KG1 (cell line): Measurements from ENCODE around the gene FUT7.
"Not testable (repeated sequence)": the region's sequence is repeated elsewhere in the genome, so short reads cannot be mapped to it uniquely, and the experiment has no call there.

Experiments
- DNase-seq: peaks from one replicate; lab custom pipeline; 2025; lab: John Stamatoyannopoulos, UW

FUT7 gene

GRCh38 chr9:137066096-137066861 is 34.4 kb upstream of the FUT7 start:
- no peak for DNase-seq

- DNase-seq = no peak
Observed at GRCh38 chr9:137065336-137065967, 33.6 kb upstream of the FUT7 start.

- DNase-seq = no peak
Observed at GRCh38 chr9:137064880-137065164, 32.9 kb upstream of the FUT7 start.

- peak; percentile 10 for DNase-seq
Observed at GRCh38 chr9:137064027-137064879, 32.4 kb upstream of the FUT7 start.

GRCh38 chr9:137063311-137064026 is 31.6 kb upstream of the FUT7 start:
- DNase-seq = no peak

- DNase-seq = not testable (repeated sequence)
Observed at GRCh38 chr9:137062798-137063197, 30.9 kb upstream of the FUT7 start.

- no peak for DNase-seq
Observed at GRCh38 chr9:137062384-137062783, 30.5 kb upstream of the FUT7 start.

- no peak for DNase-seq
Observed at GRCh38 chr9:137058521-137059234, 26.8 kb upstream of the FUT7 start.

- no peak for DNase-seq
Observed at GRCh38 chr9:137057545-137057944, 25.7 kb upstream of the FUT7 start.

- DNase-seq = no peak
Observed at GRCh38 chr9:137056739-137057415, 25.0 kb upstream of the FUT7 start.

GRCh38 chr9:137055385-137056364 is 23.8 kb upstream of the FUT7 start:
- no peak for DNase-seq

GRCh38 chr9:137054932-137055384 is 23.1 kb upstream of the FUT7 start:
- DNase-seq = no peak

- no peak for DNase-seq
Observed at GRCh38 chr9:137053944-137054931, 22.4 kb upstream of the FUT7 start, which contains the start of gene ENTPD2. TSS of gene ENTPD2 (minus strand) at chr9:137054061. CDS start at chr9:137053997, 64 bp downstream.

GRCh38 chr9:137052998-137053943 is 21.4 kb upstream of the FUT7 start:
- DNase-seq = no peak

- DNase-seq = no peak
Observed at GRCh38 chr9:137052293-137052692, 20.4 kb upstream of the FUT7 start.

GRCh38 chr9:137051145-137051724 is 19.3 kb upstream of the FUT7 start:
- DNase-seq = no peak

GRCh38 chr9:137050570-137050969 is 18.7 kb upstream of the FUT7 start:
- DNase-seq = no peak
